NCI-H2171 (cell line): ENCODE results near the gene SERPINB8.

Source experiments
- DNase-seq: peaks from one replicate; lab custom pipeline; 2025; lab: John Stamatoyannopoulos, UW

The SERPINB8 gene

DNA sequence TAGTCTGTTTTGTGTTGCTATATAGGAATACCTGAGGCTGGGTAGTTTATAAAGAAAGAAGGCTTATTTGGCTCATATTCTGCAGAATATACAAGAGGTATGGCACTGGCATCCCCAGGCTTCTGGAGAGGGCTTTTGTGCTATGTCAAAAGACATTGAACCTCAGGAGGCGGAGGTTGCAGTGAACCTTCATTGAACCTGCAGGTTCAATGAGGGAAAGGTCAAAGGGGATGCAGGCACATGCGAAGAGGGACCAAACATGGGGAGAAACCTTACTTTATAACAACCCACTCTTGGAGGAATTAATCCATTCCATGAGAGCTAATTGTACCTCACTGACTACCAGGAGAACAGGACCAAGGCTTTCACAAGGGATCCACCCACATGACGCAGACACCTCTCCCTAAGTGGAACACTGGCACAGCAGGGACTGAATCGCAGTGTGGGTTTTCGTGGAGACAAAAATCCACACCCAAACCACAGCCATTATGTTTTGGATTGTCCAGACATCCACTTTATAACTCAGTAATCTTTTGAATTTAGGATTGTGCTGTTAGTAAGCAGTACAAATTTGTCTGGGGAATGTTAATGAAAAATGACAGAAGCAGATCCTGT is 4.1 kb upstream of the SERPINB8 start:
- no peak for DNase-seq

DNA sequence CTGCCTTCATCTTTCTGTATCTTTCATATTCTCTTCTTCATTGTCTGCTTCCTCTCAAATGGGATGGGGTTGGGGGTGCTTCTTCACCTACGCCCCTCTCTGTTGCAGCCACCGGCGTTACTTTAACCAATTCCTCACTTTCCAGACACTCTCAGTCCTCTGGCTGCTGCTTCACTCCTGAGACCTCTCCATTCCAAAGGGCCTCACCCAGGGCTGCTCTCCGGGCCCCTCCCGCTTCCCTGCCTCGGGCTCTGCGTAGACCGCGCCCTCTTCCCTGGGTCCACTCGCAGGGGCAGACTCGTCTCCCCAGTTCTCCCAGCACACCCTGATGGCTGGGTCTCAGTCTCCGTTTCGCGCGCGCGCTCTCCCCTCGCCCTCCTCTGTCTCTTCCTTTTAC is 926 bp downstream of the SERPINB8 start:
- no peak for DNase-seq

DNA sequence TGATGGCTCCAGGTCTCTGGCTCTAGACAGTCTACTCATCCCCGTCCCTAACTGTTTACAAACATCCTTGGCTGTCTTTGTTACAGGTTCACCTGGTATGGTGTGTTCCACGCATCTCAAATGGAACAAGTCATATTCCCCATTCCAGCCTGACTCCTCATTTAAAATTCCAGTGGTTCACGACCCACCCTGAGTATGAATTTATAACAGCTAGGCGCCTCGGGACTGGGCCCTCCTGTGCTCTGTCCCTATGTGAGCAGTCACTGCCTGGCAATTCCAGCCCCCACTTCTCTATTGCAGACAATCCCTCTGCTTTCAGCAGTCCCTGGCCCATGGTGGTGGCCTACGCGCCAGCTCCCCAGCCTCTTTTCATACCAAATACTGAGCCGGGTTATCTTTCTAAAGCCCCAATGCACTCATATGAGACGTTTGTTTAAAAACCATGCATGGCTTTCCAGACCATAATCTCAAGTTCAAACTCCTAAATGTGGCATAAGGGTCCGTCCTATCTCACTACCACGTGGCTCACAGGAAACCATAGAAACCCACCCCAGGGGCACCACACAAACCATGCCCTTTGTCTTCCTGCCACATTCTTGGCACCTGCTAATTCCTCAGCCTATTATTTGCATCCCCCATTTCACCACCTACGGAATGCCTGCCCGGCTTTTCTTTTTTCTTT is 1.6 kb downstream of the SERPINB8 start:
- no peak for DNase-seq

DNA sequence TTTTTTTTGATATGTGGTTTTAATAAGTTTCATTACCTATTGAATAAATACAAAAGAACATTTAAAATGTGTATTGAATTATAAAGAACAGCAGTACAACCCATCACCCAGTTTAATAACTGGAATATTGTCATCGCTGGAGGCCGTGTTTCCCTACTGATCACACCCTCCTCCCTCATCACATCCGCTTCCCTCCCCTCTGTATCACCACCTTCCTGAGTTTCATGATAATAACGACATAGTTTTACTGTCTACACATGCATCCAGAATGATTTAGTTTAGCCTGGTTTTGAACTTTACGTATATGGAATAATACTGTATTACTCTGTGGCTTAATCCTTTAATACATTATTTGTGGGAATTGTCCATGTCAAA is 2.1 kb downstream of the SERPINB8 start:
- DNase-seq: no peak

DNA sequence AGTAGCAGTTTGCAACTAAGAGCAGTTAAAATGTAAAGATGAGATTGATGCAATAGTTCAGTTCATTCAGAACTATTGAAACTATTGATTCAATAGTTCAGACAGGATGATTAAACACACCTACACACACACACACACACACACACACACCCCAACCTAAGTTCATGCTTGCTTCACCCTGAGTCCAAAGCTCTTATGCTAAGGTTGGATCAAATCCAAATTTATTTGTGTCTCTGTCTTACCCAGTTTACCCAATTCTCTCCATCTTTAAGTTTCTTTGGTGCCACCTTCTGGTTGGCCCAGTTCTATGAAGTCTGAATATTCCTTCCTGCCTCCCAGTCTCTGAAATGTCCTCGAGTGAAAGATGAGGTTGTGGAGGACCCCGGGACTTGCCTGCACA is 5.1 kb downstream of the SERPINB8 start:
- DNase-seq: no peak

DNA sequence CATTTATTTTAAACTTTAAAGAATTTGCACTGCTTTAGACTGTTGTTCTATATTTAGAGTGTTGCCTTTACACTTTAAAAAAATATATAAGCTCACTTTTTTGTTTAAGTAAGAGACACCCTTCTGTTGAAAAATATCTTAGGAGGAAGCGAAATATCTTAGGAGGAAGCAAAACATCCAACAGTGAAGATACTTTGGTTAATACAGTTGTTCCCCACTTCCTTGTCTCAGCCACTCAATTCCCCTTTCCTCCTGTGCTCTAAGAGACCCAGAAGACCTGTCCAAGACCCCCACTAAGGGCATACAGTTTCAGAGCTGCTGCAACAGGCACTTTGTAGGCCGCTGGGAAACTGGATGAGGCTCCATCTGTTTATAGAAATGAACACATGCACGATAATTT is 5.7 kb downstream of the SERPINB8 start:
- DNase-seq: no peak

DNA sequence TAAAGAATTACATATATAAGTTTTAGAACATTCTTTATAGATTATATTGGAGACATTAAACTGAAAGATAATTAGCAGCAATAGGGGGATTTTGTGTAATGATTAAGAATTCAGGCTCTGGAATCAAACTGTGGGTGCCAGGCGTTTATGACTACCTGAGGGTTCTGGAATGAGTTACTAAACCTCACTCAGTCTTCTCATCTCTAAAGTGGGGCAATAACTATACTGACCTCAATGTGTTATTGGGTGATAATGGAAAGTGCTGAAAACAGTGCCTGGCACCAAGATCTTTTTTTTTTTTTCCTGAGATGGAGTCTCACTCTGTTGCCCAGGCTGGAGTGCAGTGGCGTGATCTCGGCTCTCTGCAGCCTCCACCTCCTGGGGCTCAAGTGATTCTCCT is 7.2 kb downstream of the SERPINB8 start:
- no peak for DNase-seq

DNA sequence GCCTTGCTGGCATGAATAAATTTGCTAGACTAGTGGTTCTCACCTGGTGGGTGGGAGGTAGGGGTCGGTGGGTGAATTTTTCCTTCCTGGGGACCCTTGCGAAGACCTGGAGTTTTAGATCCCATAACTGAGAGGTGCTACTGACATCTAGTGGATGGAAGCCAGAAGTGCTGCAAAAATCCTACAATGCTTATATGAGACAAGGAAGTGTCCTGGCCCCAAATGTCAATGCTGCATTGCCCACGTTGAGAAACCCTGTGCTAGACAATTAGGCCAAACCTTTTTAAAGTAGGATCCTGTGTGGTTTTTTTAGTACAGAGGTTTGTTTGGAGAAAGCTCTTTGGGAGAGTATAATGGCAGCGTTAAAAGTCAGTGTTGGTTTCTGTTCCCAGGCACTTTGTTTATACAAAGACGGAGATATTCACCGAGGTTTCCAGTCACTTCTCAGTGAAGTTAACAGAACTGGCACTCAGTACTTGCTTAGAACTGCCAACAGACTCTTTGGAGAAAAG is 9.6 kb downstream of the SERPINB8 start:
- peak; percentile 8 for DNase-seq

DNA sequence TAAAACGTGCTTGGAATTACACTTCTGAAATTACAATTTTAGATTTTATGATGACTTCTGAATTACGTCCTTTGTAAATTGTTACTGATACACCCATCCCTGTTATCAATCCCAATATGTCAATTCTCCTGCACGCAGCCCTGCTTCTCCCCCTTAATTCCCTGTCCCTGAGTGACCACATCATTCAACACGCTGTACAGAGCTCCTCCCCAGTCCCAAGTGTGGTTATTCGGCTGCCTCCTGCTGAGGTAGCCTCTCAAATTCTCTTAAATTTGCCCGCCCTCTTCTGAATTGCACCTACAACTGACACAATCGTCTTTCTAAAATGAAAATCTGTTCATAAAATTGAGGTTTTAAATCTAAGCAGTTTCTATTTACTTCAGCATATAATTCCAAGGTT is 10.1 kb downstream of the SERPINB8 start:
- DNase-seq: no peak

DNA sequence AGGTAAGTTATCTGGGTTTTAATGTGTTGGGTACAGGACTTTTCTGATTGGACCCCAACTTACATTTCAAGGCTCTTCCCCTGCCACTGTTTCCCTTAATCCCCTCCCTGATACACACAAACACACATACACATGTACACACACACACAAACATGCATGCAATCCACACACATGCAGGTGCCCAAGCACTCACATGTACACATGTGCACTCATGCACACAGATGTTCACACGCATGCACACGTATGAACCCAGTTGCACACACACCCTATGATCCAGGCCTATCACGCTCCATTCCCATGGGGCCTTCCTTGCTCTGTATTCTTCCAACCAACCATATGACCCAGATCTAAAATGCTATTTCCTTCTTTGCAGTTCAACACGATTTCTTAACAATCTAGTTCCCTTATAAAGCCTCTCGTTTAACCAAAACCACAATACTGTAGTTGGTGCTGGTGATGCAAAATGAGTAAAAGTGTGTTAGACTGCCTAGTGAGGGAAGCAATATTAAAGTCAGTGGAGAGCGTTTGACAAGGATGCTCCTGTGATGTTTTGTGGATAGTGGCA is 11.1 kb downstream of the SERPINB8 start:
- no peak for DNase-seq

DNA sequence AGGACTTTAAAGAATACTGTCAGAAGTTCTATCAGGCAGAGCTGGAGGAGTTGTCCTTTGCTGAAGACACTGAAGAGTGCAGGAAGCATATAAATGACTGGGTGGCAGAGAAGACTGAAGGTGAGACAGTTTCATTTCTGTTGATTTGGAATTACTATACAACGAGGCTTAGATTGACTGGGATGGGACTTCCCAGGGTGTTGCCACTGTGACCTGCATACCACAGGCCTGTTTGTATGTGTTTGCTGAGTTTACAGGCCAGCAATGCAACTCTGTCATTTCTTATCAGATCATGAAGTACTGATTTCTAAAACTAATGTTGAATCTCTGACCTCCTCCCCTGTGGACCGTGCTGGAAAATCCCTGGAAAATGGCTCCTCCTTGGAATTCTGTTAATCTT is 11.8 kb downstream of the SERPINB8 start:
- DNase-seq: no peak

DNA sequence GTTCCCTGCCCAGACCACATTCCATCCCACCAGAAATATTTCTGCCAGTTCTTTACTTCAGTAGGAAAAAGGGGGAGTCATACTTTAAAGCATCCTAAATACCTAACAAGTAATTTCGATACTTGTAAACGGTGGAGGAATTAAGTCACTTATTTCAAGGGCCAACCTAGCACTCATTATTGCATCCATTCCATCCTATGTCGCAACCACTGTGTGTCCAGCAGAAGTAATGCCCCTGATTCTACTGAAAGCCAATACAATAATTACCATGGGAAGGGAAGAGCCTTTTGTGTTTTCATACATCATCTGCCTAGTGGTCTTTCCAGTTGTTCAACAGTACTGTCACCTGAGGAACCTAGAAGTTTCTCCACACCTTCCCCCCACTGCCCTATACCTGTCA is 12.5 kb downstream of the SERPINB8 start:
- DNase-seq: no peak

DNA sequence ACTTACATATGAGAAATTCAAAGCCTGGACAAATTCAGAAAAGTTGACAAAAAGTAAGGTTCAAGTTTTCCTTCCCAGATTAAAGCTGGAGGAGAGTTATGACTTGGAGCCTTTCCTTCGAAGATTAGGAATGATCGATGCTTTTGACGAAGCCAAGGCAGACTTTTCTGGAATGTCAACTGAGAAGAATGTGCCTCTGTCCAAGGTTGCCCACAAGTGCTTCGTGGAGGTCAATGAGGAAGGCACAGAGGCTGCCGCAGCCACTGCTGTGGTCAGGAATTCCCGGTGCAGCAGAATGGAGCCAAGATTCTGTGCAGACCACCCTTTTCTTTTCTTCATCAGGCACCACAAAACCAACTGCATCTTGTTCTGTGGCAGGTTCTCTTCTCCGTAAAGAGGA is 17.0 kb downstream of the SERPINB8 start:
- DNase-seq: no peak

DNA sequence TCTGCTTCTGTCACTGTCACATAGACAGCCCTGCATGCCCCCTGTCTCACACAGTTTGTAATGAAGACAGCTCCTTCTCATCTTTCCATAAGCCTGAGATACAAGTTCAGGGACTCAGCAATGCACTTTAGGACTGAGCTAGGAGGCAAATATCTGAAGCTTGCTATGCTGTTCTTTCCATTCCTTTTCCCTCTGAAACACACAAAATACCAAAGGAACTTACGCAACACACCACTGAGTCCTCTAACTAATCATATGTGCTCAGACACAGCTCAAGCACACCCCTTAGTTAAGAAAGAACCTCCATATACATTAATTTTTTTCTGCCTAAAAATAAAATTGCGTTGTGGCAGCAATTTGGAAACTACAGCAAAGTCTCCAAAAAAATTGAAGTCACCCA is 17.9 kb downstream of the SERPINB8 start:
- DNase-seq: no peak

DNA sequence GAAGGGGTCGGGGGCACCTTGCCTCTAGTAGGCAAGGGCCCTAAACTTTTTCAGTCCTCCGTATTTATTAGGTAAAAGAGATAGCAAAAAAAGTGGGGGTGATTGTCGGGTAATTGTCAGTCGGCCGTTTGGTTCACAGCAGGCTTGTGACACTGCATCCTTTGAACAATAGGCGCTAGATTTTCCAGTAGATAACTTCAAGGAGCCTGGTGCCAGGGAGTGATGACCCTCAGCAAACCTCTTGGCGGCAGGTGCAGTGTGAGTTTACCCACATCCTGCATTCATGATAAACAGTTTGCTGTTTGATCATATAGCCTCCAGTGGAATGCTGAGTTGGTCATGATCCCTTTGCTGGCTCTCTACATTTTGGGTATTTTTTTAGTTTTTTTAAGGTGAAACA is 22.9 kb downstream of the SERPINB8 start:
- no peak for DNase-seq

DNA sequence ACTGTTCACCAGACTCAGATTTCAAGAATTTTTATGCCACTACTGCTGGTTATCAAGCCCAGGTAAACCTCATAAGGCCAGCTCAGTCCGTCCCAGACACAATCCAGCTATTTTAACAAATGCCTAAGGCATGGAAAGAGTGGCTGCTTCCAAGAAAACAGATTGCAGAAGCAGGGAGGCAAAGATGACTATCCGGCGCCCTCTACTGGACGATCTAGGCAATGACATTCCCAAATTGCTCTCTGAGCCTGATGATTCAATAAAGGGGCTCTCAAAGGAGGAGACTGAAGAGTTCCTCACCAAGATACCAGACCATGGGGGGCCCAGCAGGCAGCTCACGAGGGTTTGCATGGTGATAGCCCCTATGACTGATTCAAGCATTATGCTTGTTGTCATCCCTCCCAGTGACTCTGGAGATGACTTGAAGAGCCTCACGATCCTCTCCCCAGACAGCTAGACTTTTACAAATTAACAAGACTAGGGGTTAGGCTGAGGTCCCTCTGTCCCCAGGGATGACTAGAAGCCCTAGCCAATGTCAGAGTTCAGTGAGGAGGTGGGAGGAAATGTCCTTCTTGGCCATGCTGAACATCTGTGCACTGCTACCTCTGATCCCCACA is 25.0 kb downstream of the SERPINB8 start:
- peak; percentile 17 for DNase-seq

DNA sequence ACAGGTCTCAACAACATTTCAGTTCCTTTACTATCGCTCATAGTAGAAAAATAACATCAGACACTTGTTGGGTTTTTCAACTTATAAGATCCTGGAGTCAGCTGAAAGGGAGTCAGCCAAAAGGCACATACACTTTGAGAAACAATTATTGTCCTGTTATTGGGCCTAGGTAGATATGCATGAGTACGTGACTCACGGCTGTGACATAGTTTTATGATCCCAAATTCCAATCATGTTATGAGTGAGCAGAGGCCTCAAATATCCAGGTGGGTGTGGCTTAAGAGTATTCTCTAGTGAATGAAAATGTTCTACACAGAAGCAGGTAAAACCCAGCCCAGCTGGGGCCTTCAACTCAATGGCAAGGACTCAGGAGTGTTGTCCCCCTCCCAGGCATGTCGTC is 27.2 kb downstream of the SERPINB8 start:
- no peak for DNase-seq

DNA sequence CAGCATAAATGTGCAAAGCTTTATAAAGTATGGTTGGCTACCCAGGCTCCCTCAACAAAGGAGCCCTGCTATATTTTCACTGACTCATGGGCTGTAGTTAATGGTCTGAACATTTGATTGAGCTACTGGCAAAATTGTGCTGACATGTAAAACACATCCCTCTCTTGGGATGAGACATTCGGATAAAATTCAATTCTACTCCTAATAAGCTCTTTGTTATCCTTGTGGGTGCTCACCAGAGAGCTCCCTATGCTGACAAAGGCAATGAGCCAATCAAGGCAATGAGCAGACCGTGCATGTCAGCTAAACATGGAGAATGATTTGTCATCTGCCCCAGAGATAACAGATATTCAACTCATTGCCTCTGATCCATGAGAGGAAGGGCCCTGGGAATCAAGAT is 27.7 kb downstream of the SERPINB8 start:
- DNase-seq: no peak

DNA sequence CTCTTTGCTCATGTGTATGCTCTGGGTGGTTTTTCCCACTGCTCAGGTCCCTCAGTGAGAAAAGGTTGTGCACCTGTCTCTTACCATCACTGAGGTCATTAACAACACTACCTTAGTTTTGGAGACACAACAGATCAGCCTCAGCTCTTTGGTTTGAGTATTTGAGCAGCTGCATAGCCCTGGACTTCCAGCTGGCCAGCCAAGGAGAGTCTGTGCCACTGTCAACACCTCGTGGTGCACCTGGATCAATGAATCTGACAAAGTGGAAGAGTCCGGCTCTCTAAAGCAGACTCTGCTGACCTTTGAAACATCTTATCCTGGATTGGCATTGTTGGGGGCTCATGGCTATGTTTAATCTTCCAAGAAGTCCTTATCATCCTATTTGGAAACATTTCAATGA is 30.0 kb downstream of the SERPINB8 start:
- no peak for DNase-seq

DNA sequence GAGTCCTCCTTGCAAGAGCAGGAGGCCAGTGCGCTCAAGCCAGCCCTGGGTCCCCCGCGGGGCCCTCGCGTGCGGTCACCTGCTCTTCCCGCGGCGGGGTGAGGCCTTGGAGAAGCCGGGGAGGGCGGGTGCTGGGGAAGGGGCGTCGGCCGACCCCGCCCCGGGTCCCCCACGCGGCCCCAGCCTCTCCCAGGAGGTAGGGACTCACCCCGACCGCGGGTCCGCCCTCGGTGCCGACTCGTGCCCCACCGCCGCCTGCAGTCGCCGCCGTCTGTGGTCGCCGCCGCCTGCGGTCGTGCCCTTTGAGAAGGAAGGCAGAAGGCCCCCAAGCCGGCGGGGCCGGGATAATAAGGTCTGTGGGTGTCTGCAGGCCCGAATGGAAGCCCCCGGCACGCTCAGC is 32.7 kb downstream of the SERPINB8 start:
- no peak for DNase-seq

DNA sequence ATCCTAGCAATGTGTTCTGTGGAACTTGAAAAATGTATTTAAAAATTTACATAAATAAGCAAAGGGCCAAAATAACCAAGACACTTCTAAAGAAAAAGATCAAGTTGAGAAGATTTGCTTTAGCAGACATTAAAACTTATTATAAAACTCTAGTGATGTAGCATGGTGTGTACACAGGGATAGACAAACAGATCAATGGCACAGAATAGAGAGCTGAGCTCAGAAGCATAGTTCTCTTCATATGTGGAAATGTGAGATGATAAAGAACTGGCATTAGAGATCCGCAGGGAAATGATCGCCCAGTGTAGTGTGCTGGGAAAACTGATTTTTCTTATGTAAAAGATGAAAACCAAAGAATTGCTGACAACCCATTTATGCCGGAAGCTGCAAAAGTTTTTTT is 39.4 kb downstream of the SERPINB8 start:
- no peak for DNase-seq

DNA sequence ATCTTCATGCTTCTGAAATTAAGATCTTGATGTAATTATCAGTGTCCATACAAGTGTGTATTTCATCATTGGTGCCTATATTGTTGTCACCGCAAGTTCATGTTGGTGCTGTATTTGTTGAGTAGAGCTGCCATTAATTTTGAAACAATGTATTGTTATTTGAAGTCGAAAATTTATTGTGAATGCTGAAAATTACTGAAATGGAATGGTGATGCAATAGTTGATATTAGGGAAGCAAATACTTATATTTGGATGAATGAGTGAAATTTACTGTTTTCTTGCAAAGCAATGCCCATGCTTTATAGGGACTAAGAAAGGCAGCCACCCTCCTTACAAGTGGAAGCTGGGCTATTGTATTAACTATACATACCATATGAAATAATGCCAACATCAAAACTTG is 41.6 kb downstream of the SERPINB8 start:
- no peak for DNase-seq

DNA sequence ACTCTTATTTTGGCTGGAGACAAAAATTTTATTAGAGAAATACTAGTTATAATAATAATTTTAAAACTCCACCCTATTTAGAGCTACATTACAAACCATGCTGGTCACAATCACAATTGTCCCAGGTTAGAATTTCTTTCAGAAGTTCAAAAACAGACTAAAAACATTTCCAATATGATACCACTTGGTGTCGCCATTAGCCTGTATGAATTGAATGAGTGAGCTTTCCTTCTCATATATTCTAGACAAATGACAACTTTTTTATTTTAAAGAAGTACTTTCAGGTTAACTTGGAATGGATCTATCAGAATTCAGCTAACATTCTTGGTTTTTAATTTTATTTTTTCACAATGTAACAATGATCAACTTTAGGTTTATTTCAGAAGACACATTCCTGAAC is 48.0 kb downstream of the SERPINB8 start:
- peak; percentile 31 for DNase-seq
